NCI-H1417 treated with DMSO at 0.1 percent for 48 hours (cell line): ENCODE results near the gene PCDHGC3.
"Not testable (repeated sequence)": the region's sequence is repeated elsewhere in the genome, so short reads cannot be mapped to it uniquely, and the experiment has no call there.

Experiments
- DNase-seq: peaks from one replicate; lab custom pipeline; 2025; lab: John Stamatoyannopoulos, UW

PCDHGC3 gene

GRCh38 chr5:141475625-141476131, at the start of gene PCDHGC3:
Gene PCDHGC3, plus strand, starts transcription at chr5:141475966. Its CDS starts 151 bp downstream, at chr5:141476117.
- no peak for DNase-seq

- DNase-seq: no peak
These were observed 47.9 kb upstream of the PCDHGC3 start for GRCh38 chr5:141427783-141428426.

- no peak for DNase-seq
These were observed 45.2 kb upstream of the PCDHGC3 start, which contains the start of gene PCDHGA12 for GRCh38 chr5:141430332-141431113. Gene PCDHGA12, plus strand, starts transcription at chr5:141430507. Its CDS starts 253 bp downstream, at chr5:141430760.

- no peak for DNase-seq
These were observed 44.5 kb upstream of the PCDHGC3 start for GRCh38 chr5:141431286-141431685.

GRCh38 chr5:141432308-141432707, 43.5 kb upstream of the PCDHGC3 start:
- DNase-seq: not testable (repeated sequence)

- not testable (repeated sequence) for DNase-seq
These were observed 43.0 kb upstream of the PCDHGC3 start for GRCh38 chr5:141432726-141433125.

GRCh38 chr5:141434006-141434405, 41.8 kb upstream of the PCDHGC3 start:
- no peak for DNase-seq

GRCh38 chr5:141437221-141437620, 38.5 kb upstream of the PCDHGC3 start:
- DNase-seq: no peak

- DNase-seq: no peak
These were observed 36.2 kb upstream of the PCDHGC3 start for GRCh38 chr5:141439411-141440141.

GRCh38 chr5:141440341-141440740, 35.4 kb upstream of the PCDHGC3 start:
- no peak for DNase-seq

- no peak for DNase-seq
These were observed 34.1 kb upstream of the PCDHGC3 start for GRCh38 chr5:141441571-141442170.

- DNase-seq: no peak
These were observed 10.4 kb upstream of the PCDHGC3 start for GRCh38 chr5:141465351-141465750.

GRCh38 chr5:141476132-141476911, 556 bp downstream of the PCDHGC3 start:
- no peak for DNase-seq

GRCh38 chr5:141477044-141477575, 1.3 kb downstream of the PCDHGC3 start:
- no peak for DNase-seq

- no peak for DNase-seq
These were observed 2.0 kb downstream of the PCDHGC3 start for GRCh38 chr5:141477815-141478214.

- no peak for DNase-seq
These were observed 2.7 kb downstream of the PCDHGC3 start for GRCh38 chr5:141478321-141478945.

- DNase-seq: no peak
These were observed 4.0 kb downstream of the PCDHGC3 start for GRCh38 chr5:141479776-141480175.

- no peak for DNase-seq
These were observed 8.1 kb downstream of the PCDHGC3 start for GRCh38 chr5:141483902-141484301.

GRCh38 chr5:141484310-141484640, 8.5 kb downstream of the PCDHGC3 start:
- DNase-seq: no peak

GRCh38 chr5:141484641-141485311, 9.0 kb downstream of the PCDHGC3 start, which contains the start of gene PCDHGC4:
Gene PCDHGC4, plus strand, starts transcription at chr5:141485030. Its CDS starts 144 bp downstream, at chr5:141485174.
- no peak for DNase-seq
